ENCODE measurements around the gene MEFV.
"Not testable (repeated sequence)": the region's sequence is repeated elsewhere in the genome, so short reads cannot be mapped to it uniquely, and the experiment has no call there.

MEFV gene

GRCh38 chr16:3215601-3216262, 40.7 kb downstream of the MEFV start:
- no peak for DNase-seq

GRCh38 chr16:3214904-3215600, 41.4 kb downstream of the MEFV start:
- no peak for DNase-seq

- no peak for DNase-seq
Observed at GRCh38 chr16:3212567-3212966, 43.9 kb downstream of the MEFV start.

- DNase-seq: no peak
Observed at GRCh38 chr16:3212006-3212405, 44.4 kb downstream of the MEFV start.

GRCh38 chr16:3207086-3207953, 49.1 kb downstream of the MEFV start:
- no peak for DNase-seq

- DNase-seq: not testable (repeated sequence)
Observed at GRCh38 chr16:3205939-3206338, 50.5 kb downstream of the MEFV start.

- DNase-seq: no peak
Observed at GRCh38 chr16:3202903-3203539, 53.4 kb downstream of the MEFV start.

- DNase-seq: no peak
Observed at GRCh38 chr16:3198334-3199072, 57.9 kb downstream of the MEFV start.

GRCh38 chr16:3197694-3198333, 58.6 kb downstream of the MEFV start:
- not testable (repeated sequence) for DNase-seq

- no peak for DNase-seq
Observed at GRCh38 chr16:3195975-3196374, 60.5 kb downstream of the MEFV start.

- DNase-seq: no peak
Observed at GRCh38 chr16:3194792-3195191, 61.6 kb downstream of the MEFV start.

GRCh38 chr16:3193221-3194212, 62.9 kb downstream of the MEFV start:
- no peak for DNase-seq

GRCh38 chr16:3192476-3193019, 63.9 kb downstream of the MEFV start:
- no peak for DNase-seq

Measured in activated naive CD4-positive, alpha-beta T cell (primary cell).